Activated T-cell treated with anti-CD3 and anti-CD28 coated beads, Interleukin-2, amount 50 U/mL, for 24 hours (primary cell): ENCODE results near the gene NDST4.

ENCODE experiments used
- DNase-seq: peaks from one replicate; pipeline ENCODE4 v3.0.0-alpha.2; 2020
- H3K27ac Mint-ChIP-seq: 2 replicates; pipeline ENCODE4 v1.8.0; 2020; ENCODE audit warnings: mild to moderate bottlenecking, mixed read lengths
- H3K27me3 Mint-ChIP-seq: 2 replicates; pipeline ENCODE4 v1.8.0; 2020; ENCODE audit warnings: mixed read lengths
- H3K36me3 Mint-ChIP-seq: 2 replicates; pipeline ENCODE4 v1.8.0; 2020; ENCODE audit warnings: low read depth, mixed read lengths
- H3K4me1 Mint-ChIP-seq: 2 replicates; pipeline ENCODE4 v1.8.0; 2020; ENCODE audit warnings: low read depth, mixed read lengths
- H3K4me3 Mint-ChIP-seq: 2 replicates; pipeline ENCODE4 v1.8.0; 2020; ENCODE audit warnings: mild to moderate bottlenecking, moderate library complexity, mixed read lengths
- H3K9me3 Mint-ChIP-seq: 2 replicates; pipeline ENCODE4 v1.8.0; 2020; ENCODE audit warnings: mixed read lengths

Gene NDST4

GRCh38 chr4:115113506-115114106, at the start of gene NDST4:
NDST4 (minus strand) TSS chr4:115113620; CDS start chr4:115077036, 36,584 bp downstream.
- Mint-ChIP-seq H3K4me3 (no peak within 1 kb of the TSS), H3K27me3 (no peaks in the 10 kb centered on the region), H3K36me3 (no peaks in the 10 kb centered on the region), H3K27ac (no peak within 1 kb of the TSS), H3K9me3 (no peaks in the 10 kb centered on the region), H3K4me1 (no peaks in the 10 kb centered on the region)
- DNase-seq = no peak

GRCh38 chr4:115159141-115159540, 45.7 kb upstream of the NDST4 start:
- H3K27me3 Mint-ChIP-seq = no peaks in the 10 kb centered on the region
- H3K9me3 Mint-ChIP-seq = no peaks in the 10 kb centered on the region
- H3K27ac Mint-ChIP-seq = no peak overlapping the region
- no peaks in the 10 kb centered on the region for H3K36me3 Mint-ChIP-seq
- H3K4me3 Mint-ChIP-seq = no peak overlapping the region
- DNase-seq = no peak
- H3K4me1 Mint-ChIP-seq = no peaks in the 10 kb centered on the region

- Mint-ChIP-seq H3K27ac (no peak overlapping the region), H3K4me1 (no peaks in the 10 kb centered on the region), H3K9me3 (no peaks in the 10 kb centered on the region), H3K36me3 (no peaks in the 10 kb centered on the region), H3K27me3 (no peaks in the 10 kb centered on the region), H3K4me3 (no peak overlapping the region)
- DNase-seq = no peak
Observed at GRCh38 chr4:115158296-115158695, 44.9 kb upstream of the NDST4 start.

GRCh38 chr4:115154826-115155225, 41.4 kb upstream of the NDST4 start:
- H3K4me3 Mint-ChIP-seq = no peak overlapping the region
- no peaks in the 10 kb centered on the region for H3K9me3 Mint-ChIP-seq
- H3K36me3 Mint-ChIP-seq = no peaks in the 10 kb centered on the region
- DNase-seq = no peak
- H3K27ac Mint-ChIP-seq = no peak overlapping the region
- H3K27me3 Mint-ChIP-seq = no peaks in the 10 kb centered on the region
- no peaks in the 10 kb centered on the region for H3K4me1 Mint-ChIP-seq

- H3K27ac Mint-ChIP-seq = no peak overlapping the region
- H3K4me1 Mint-ChIP-seq = no peaks in the 10 kb centered on the region
- no peaks in the 10 kb centered on the region for H3K9me3 Mint-ChIP-seq
- DNase-seq = no peak
- H3K36me3 Mint-ChIP-seq = no peaks in the 10 kb centered on the region
- H3K27me3 Mint-ChIP-seq = no peaks in the 10 kb centered on the region
- no peak overlapping the region for H3K4me3 Mint-ChIP-seq
Observed at GRCh38 chr4:115152965-115153364, 39.5 kb upstream of the NDST4 start.

GRCh38 chr4:115152081-115152480, 38.7 kb upstream of the NDST4 start:
- Mint-ChIP-seq H3K4me3 (no peak overlapping the region), H3K4me1 (no peaks in the 10 kb centered on the region), H3K27ac (no peak overlapping the region), H3K9me3 (no peaks in the 10 kb centered on the region), H3K27me3 (no peaks in the 10 kb centered on the region), H3K36me3 (no peaks in the 10 kb centered on the region)
- DNase-seq = no peak

GRCh38 chr4:115149106-115149505, 35.7 kb upstream of the NDST4 start:
- H3K27me3 Mint-ChIP-seq = no peaks in the 10 kb centered on the region
- H3K9me3 Mint-ChIP-seq = peaks cover 3% of the 10 kb centered on the region
- H3K27ac Mint-ChIP-seq = no peak overlapping the region
- no peaks in the 10 kb centered on the region for H3K36me3 Mint-ChIP-seq
- no peaks in the 10 kb centered on the region for H3K4me1 Mint-ChIP-seq
- no peak overlapping the region for H3K4me3 Mint-ChIP-seq
- DNase-seq = no peak

GRCh38 chr4:115145393-115146160, 32.2 kb upstream of the NDST4 start:
- Mint-ChIP-seq H3K27me3 (no peaks in the 10 kb centered on the region), H3K4me3 (no peak overlapping the region), H3K4me1 (no peaks in the 10 kb centered on the region), H3K27ac (no peak overlapping the region), H3K36me3 (no peaks in the 10 kb centered on the region), H3K9me3 (peaks cover 3% of the 10 kb centered on the region)
- no peak for DNase-seq

GRCh38 chr4:115128037-115128436, 14.6 kb upstream of the NDST4 start:
- no peaks in the 10 kb centered on the region for H3K36me3 Mint-ChIP-seq

GRCh38 chr4:115126491-115126890, 13.1 kb upstream of the NDST4 start:
- no peaks in the 10 kb centered on the region for H3K36me3 Mint-ChIP-seq
- no peak overlapping the region for H3K27ac Mint-ChIP-seq
- no peak for DNase-seq
- peaks cover 3% of the 10 kb centered on the region for H3K9me3 Mint-ChIP-seq
- H3K27me3 Mint-ChIP-seq = no peaks in the 10 kb centered on the region
- no peak overlapping the region for H3K4me3 Mint-ChIP-seq
- no peaks in the 10 kb centered on the region for H3K4me1 Mint-ChIP-seq

More at GRCh38 chr4:115128037-115128436, 14.6 kb upstream of the NDST4 start:
- Mint-ChIP-seq H3K9me3 (peaks cover 3% of the 10 kb centered on the region), H3K4me1 (no peaks in the 10 kb centered on the region), H3K27ac (no peak overlapping the region), H3K27me3 (no peaks in the 10 kb centered on the region), H3K4me3 (no peak overlapping the region)
- no peak for DNase-seq

GRCh38 chr4:115121351-115122043, 8.1 kb upstream of the NDST4 start:
- no peak overlapping the region for H3K4me3 Mint-ChIP-seq
- H3K27me3 Mint-ChIP-seq = no peaks in the 10 kb centered on the region

GRCh38 chr4:115119804-115120352, 6.5 kb upstream of the NDST4 start:
- Mint-ChIP-seq H3K9me3 (no peaks in the 10 kb centered on the region), H3K36me3 (no peaks in the 10 kb centered on the region), H3K27me3 (no peaks in the 10 kb centered on the region), H3K4me1 (no peaks in the 10 kb centered on the region), H3K27ac (no peak overlapping the region), H3K4me3 (no peak overlapping the region)
- no peak for DNase-seq

More at GRCh38 chr4:115121351-115122043, 8.1 kb upstream of the NDST4 start:
- no peak for DNase-seq
- Mint-ChIP-seq H3K9me3 (peaks cover 3% of the 10 kb centered on the region), H3K36me3 (no peaks in the 10 kb centered on the region), H3K27ac (no peak overlapping the region), H3K4me1 (no peaks in the 10 kb centered on the region)

- no peaks in the 10 kb centered on the region for H3K4me1 Mint-ChIP-seq
- no peak overlapping the region for H3K27ac Mint-ChIP-seq
- no peaks in the 10 kb centered on the region for H3K9me3 Mint-ChIP-seq
- DNase-seq = no peak
- H3K4me3 Mint-ChIP-seq = no peak overlapping the region
- H3K36me3 Mint-ChIP-seq = no peaks in the 10 kb centered on the region
- H3K27me3 Mint-ChIP-seq = no peaks in the 10 kb centered on the region
Observed at GRCh38 chr4:115117651-115118050, 4.2 kb upstream of the NDST4 start.

GRCh38 chr4:115110191-115111181, 2.9 kb downstream of the NDST4 start:
- no peak for DNase-seq
- Mint-ChIP-seq H3K9me3 (no peaks in the 10 kb centered on the region), H3K27me3 (no peaks in the 10 kb centered on the region), H3K27ac (no peak overlapping the region), H3K36me3 (no peaks in the 10 kb centered on the region), H3K4me1 (no peaks in the 10 kb centered on the region), H3K4me3 (no peak overlapping the region)
